ENCODE measurements around the gene CDKN2AIPNL. TPM values are rescaled to one million over a fixed set of nuclear protein-coding genes. Genes with fewer than 3 reads are reported as not detected.

CDKN2AIPNL gene, protein sequence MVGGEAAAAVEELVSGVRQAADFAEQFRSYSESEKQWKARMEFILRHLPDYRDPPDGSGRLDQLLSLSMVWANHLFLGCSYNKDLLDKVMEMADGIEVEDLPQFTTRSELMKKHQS
- 23.7 and 31.4 TPM in 2 replicates for total RNA-seq

DNA sequence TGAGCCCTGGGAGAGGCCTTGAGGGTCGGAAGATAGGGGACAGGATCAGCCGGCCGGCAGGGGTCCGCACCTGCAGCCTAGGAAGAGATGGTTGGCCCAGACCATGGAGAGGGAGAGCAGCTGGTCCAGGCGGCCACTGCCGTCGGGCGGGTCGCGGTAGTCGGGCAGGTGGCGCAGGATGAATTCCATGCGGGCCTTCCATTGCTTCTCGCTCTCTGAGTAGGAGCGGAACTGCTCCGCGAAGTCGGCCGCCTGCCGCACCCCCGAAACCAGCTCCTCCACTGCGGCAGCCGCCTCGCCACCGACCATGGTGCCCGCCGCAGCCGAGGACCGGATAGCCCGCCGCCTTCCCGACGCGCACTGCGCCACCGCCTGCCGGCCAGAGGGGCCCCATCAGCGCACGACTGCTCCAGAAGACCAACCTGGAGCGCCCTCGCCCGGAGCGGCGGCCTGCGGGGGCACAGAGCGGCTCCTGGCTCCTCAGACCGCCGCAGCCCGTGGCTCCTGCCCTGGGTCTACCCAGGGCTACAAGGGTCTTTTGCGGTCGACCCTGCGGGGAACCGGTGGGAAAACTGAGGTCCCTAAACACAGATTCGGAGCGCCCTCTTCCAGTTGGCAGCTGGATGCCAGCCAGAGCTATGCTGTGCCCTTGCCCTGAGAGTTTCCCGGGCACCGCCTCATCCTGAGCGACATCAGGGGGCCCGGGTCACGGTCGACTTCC, at the start of gene CDKN2AIPNL:
Gene CDKN2AIPNL (minus strand): TSS at position 336 of the 721 bp plus-strand sequence. CDS start 27 bp downstream, at position 309.

DNA sequence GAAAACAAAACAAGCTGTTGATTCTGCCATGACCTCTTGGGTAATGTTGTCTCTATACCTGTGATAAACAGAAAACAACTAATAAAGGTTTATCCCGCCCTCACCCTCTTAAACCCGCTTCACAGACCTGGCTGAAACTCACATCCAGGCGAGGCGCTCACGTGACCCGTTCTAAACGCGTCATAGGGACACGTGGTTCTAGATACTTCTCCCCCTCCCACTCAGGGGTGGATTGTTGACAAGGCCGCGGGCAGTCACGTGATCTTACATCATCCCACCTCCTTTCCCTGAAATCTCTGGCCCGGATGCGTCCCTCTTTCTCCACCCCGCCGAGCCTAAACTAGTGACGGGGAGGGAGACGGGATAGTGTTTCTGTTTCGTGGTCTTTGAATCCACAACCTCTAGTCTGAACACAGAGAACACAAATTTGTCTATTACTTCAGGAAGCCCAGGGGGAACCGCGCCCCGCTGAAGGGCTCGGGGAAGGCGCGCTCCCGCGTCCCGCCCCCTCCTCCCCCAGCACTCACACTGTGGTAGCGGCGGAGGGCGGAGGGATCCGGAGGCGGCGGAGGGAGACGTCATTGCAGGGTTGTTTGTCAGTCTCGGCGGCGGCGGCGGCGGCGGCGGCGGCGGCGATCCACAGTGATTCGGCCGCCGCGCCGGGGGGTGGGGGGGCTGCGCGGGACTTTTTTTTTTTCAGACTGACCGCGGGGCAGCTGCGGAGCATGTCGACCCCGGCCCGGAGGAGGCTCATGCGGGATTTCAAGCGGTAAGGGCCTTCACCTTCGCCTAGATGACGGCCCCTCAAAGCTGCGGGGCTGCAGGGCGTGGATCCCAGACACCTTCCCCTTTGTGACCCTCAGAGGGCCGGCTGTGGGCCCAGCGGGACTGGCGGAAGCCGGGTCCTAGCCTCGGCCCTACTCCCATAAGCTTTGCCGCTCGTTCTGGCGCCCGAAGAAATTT, 40.5 kb downstream of the CDKN2AIPNL start, which contains the start of gene UBE2B:
Gene UBE2B (plus strand): TSS at position 699 of the 963 bp plus-strand sequence. CDS start 27 bp downstream, at position 726.

Other genes starting within 250 kb of the CDKN2AIPNL start
- gene SKP1, start 234.9 kb downstream of the CDKN2AIPNL start, total RNA-seq = 350 and 479 TPM in 2 replicates
- 53.2 and 57.2 TPM in 2 replicates for gene PPP2CA, start 185.8 kb downstream of the CDKN2AIPNL start, total RNA-seq
- 2.1 and 2.6 TPM in 2 replicates for gene CDKL3, start 44.7 kb downstream of the CDKN2AIPNL start, total RNA-seq
- gene UBE2B, start 40.3 kb downstream of the CDKN2AIPNL start, total RNA-seq = 15.2 and 22.9 TPM in 2 replicates
- gene JADE2, start 113.8 kb upstream of the CDKN2AIPNL start, total RNA-seq = 22.9 and 32.2 TPM in 2 replicates
- gene SAR1B, start 220.9 kb upstream of the CDKN2AIPNL start, total RNA-seq = 136 and 152 TPM in 2 replicates
- 18.0 and 23.3 TPM in 2 replicates for gene SEC24A, start 236.9 kb upstream of the CDKN2AIPNL start, total RNA-seq